Neural cell (in vitro differentiated cells): ENCODE results near the gene ZC3H8. TPM values are rescaled to one million over a fixed set of nuclear protein-coding genes. Genes with fewer than 3 reads are reported as not detected.

Source experiments
- H2AFZ ChIP-seq: fragments of 200-600, 300-800 bp; sonication (generic), shearing (Covaris generic); 2 replicates; pipeline ENCODE4 v1.6.0; 2014; ENCODE audit warnings: low read depth, mild to moderate bottlenecking, antibody characterized with exemption, low read length, moderate library complexity
- H3F3A ChIP-seq: fragments of 200-600 bp; shearing (Covaris generic); 2 replicates; pipeline ENCODE4 v1.6.1; 2016; ENCODE audit warnings: mild to moderate bottlenecking, moderate library complexity, mixed read lengths, antibody characterized with exemption, low read length; ENCODE audit not compliant: insufficient read depth, poor library complexity, severe bottlenecking
- H3K27ac ChIP-seq: fragments of 200-600, 300-800 bp; sonication (generic), shearing (Covaris generic); 2 replicates; pipeline ENCODE4 v1.5.1; 2014; ENCODE audit warnings: mild to moderate bottlenecking, low read length, moderate library complexity
- H3K27me3 ChIP-seq: fragments of 300-800, 200-600 bp; sonication (generic), shearing (Covaris generic); 2 replicates; pipeline ENCODE4 v1.6.0; 2014; ENCODE audit warnings: mild to moderate bottlenecking, low read depth, low read length, moderate library complexity; ENCODE audit not compliant: insufficient read depth
- H3K36me3 ChIP-seq: fragments of 300-800, 200-600 bp; sonication (generic), shearing (Covaris generic); 2 replicates; pipeline ENCODE4 v1.5.1; 2014; ENCODE audit warnings: mild to moderate bottlenecking, antibody characterized with exemption, low read length, moderate library complexity; ENCODE audit not compliant: insufficient read depth
- H3K4me2 ChIP-seq: fragments of 300-800, 200-600 bp; sonication (generic), shearing (Covaris generic); 2 replicates; pipeline ENCODE4 v1.6.0; 2014; ENCODE audit warnings: mild to moderate bottlenecking, low read length
- H3K4me3 ChIP-seq: fragments of 300-800, 200-600 bp; sonication (generic), shearing (Covaris generic); 2 replicates; pipeline ENCODE4 v1.5.1; 2014; ENCODE audit warnings: mild to moderate bottlenecking, low read length, moderate library complexity
- H3K79me2 ChIP-seq: fragments of 200-600 bp; shearing (Covaris generic); replicated peaks from 2 replicates; pipeline ENCODE4 v1.6.0; 2014; ENCODE audit warnings: mild to moderate bottlenecking, low read length, moderate library complexity; ENCODE audit not compliant: insufficient read depth
- H3K9ac ChIP-seq: fragments of 300-800, 200-600 bp; sonication (generic), shearing (Covaris generic); 2 replicates; pipeline ENCODE4 v1.6.1; 2016; ENCODE audit warnings: mild to moderate bottlenecking, low read length, mixed read lengths
- H3K9me2 ChIP-seq: fragments of 200-600 bp; shearing (Covaris generic); 2 replicates; pipeline ENCODE4 v1.6.1; 2016; ENCODE audit warnings: mild to moderate bottlenecking, low read length, mixed read lengths; ENCODE audit not compliant: insufficient read depth
- H3K9me3 ChIP-seq: fragments of 200-600, 300-800 bp; sonication (generic), shearing (Covaris generic); 2 replicates; pipeline ENCODE4 v1.6.1; 2016; ENCODE audit warnings: mild to moderate bottlenecking, mixed run types, low read length, moderate library complexity, mixed read lengths
- H4K20me1 ChIP-seq: fragments of 200-600 bp; shearing (Covaris generic); 2 replicates; pipeline ENCODE4 v1.6.1; 2016; ENCODE audit warnings: mild to moderate bottlenecking, mixed run types; ENCODE audit not compliant: insufficient read depth
- CTCF ChIP-seq: fragments of 450-650 bp; IDR thresholded peaks from 2 replicates; pipeline ENCODE4 v1.5.1; 2014; ENCODE audit warnings: antibody characterized with exemption, mild to moderate bottlenecking, moderate library complexity; ENCODE audit not compliant: poor library complexity, severe bottlenecking
- EP300 ChIP-seq: fragments of 450-650 bp; conservative IDR thresholded peaks from 2 replicates; pipeline ENCODE4 v1.6.1; 2014; ENCODE audit warnings: antibody characterized with exemption, mild to moderate bottlenecking, moderate library complexity; ENCODE audit not compliant: poor library complexity, severe bottlenecking
- EZH2 ChIP-seq: fragments of 200-600, 300-800 bp; shearing (Covaris generic), sonication (generic); IDR thresholded peaks from 2 replicates; pipeline ENCODE4 v1.6.1; 2014; ENCODE audit warnings: antibody characterized with exemption, low read length, borderline replicate concordance, mild to moderate bottlenecking; ENCODE audit not compliant: insufficient read depth, poor library complexity, severe bottlenecking
- MXI1 ChIP-seq: fragments of 450-650 bp; conservative IDR thresholded peaks from 2 replicates; pipeline ENCODE4 v1.6.1; 2014; ENCODE audit warnings: antibody characterized with exemption, mild to moderate bottlenecking; ENCODE audit not compliant: poor library complexity, severe bottlenecking
- POLR2AphosphoS5 ChIP-seq: IDR thresholded peaks from 2 replicates; pipeline ENCODE4 v1.6.1; 2012
- RAD21 ChIP-seq: fragments of 450-650 bp; conservative IDR thresholded peaks from 2 replicates; pipeline ENCODE4 v1.6.1; 2014; ENCODE audit warnings: antibody characterized with exemption, mild to moderate bottlenecking, moderate library complexity
- REST ChIP-seq: IDR thresholded peaks from 2 replicates; pipeline ENCODE4 v1.6.1; 2012; ENCODE audit warnings: borderline replicate concordance
- SMC3 ChIP-seq: fragments of 450-650 bp; conservative IDR thresholded peaks from 2 replicates; pipeline ENCODE4 v1.6.1; 2014; ENCODE audit warnings: antibody characterized with exemption, mild to moderate bottlenecking, moderate library complexity; ENCODE audit not compliant: poor library complexity
- TAF1 ChIP-seq: IDR thresholded peaks from 2 replicates; pipeline ENCODE4 v1.6.1; 2012; ENCODE audit warnings: low read depth
- polyA plus RNA-seq: library from polyadenylated mRNA; depleted of rRNA; stranded (reverse); fragments of >200 nt; gene quantifications from 2 replicates; pipeline ENCODE4 v1.2.3, GENCODE V29; 2014

ZC3H8 gene
- polyA plus RNA-seq, 1 donor from 2014 or later, result 26.5 TPM

DNA sequence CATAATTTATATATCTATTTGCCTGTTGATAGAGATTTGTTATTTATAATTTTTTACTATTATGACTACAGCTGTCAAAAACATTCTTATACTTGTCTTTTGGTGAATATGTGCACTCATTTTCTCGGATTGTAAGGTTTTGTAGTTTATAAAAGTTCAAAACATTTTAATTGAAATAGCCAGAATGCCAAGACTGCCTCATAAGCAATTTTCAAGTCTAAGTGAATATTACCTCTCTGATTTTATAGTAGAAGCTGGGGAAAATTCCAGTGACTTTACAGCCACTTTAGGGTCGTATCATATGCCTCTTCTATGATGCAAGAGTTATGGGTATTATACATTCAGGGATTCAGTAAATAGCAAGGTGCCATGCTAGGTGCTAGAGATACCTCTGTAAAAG, 41.6 kb upstream of the ZC3H8 start:
- Histone ChIP-seq H2AFZ (no peak overlapping the region), H3K4me3 (no peak overlapping the region), H3K36me3 (no peaks in the 10 kb centered on the region), H3F3A (no peaks in the 10 kb centered on the region), H3K9me3 (no peaks in the 10 kb centered on the region), H3K4me2 (no peak overlapping the region), H4K20me1 (no peaks in the 10 kb centered on the region), H3K9me2 (no peaks in the 10 kb centered on the region), H3K79me2 (no peaks in the 10 kb centered on the region), H3K27me3 (no peaks in the 10 kb centered on the region), H3K27ac (no peak overlapping the region), H3K9ac (no peak overlapping the region)
- TF ChIP-seq EZH2, result no peak
- TF ChIP-seq MXI1, result no peak
- no peak for TF ChIP-seq SMC3
- TF ChIP-seq REST, result no peak
- TF ChIP-seq CTCF, result no peak
- TF ChIP-seq RAD21, result no peak
- TF ChIP-seq TAF1, result no peak
- no peak for TF ChIP-seq POLR2AphosphoS5
- no peak for TF ChIP-seq EP300

GRCh38 chr2:112295407-112296078, 40.7 kb upstream of the ZC3H8 start:
- Histone ChIP-seq H3K27me3 (no peaks in the 10 kb centered on the region), H3F3A (no peaks in the 10 kb centered on the region), H3K27ac (no peak overlapping the region), H3K36me3 (no peaks in the 10 kb centered on the region), H3K79me2 (no peaks in the 10 kb centered on the region), H4K20me1 (no peaks in the 10 kb centered on the region), H3K9ac (no peak overlapping the region), H3K9me3 (no peaks in the 10 kb centered on the region), H3K4me2 (no peak overlapping the region), H2AFZ (no peak overlapping the region), H3K4me3 (no peak overlapping the region), H3K9me2 (no peaks in the 10 kb centered on the region)
- TF ChIP-seq MXI1 (no peak), EZH2 (no peak), CTCF (no peak), EP300 (no peak), SMC3 (no peak)
